SK-N-SH treated with all-trans-retinoic acid at 6 μM for 48 hours (cell line): ENCODE data around the gene SMTNL2.

ENCODE experiments used
- ARNTL ChIP-seq: fragments of 450-650 bp; formaldehyde crosslinking; IDR thresholded peaks from 2 replicates; pipeline ENCODE4 v1.5.0; 2020; ENCODE audit warnings: low read depth, mild to moderate bottlenecking, moderate library complexity, borderline replicate concordance
- CREB5 ChIP-seq: fragments of 250-450 bp; sonication (Bioruptor Pico); IDR thresholded peaks from 2 replicates; pipeline ENCODE4 v1.5.1; 2020; ENCODE audit warnings: low read depth, mild to moderate bottlenecking, moderate library complexity
- PATZ1 ChIP-seq: fragments of 250-450 bp; sonication (Bioruptor Pico); IDR thresholded peaks from 2 replicates; pipeline ENCODE4 v1.8.0; 2020; ENCODE audit warnings: mild to moderate bottlenecking, moderate library complexity, borderline replicate concordance
- RARB ChIP-seq: fragments of 250-450 bp; sonication (Bioruptor Pico); IDR thresholded peaks from 2 replicates; pipeline ENCODE4 v1.8.0; 2021; ENCODE audit warnings: mild to moderate bottlenecking, moderate library complexity
- ZC3H10 ChIP-seq: fragments of 250-450 bp; sonication (Bioruptor Pico); IDR thresholded peaks from 2 replicates; pipeline ENCODE4 v1.5.1; 2021; ENCODE audit warnings: mild to moderate bottlenecking, moderate library complexity
- ZFP30 ChIP-seq: fragments of 450-650 bp; formaldehyde crosslinking; IDR thresholded peaks from 2 replicates; pipeline ENCODE4 v1.5.0; 2022; ENCODE audit warnings: mild to moderate bottlenecking, moderate library complexity

- TF ChIP-seq ZC3H10 (CRISPR knock-in tag), result no peak
- no peak for TF ChIP-seq CREB5 (CRISPR knock-in tag)
- TF ChIP-seq ARNTL (CRISPR knock-in tag), result no peak
- TF ChIP-seq PATZ1 (CRISPR knock-in tag), result no peak
- no peak for TF ChIP-seq ZFP30 (CRISPR knock-in tag)
- TF ChIP-seq RARB (CRISPR knock-in tag), result no peak
Observed at GRCh38 chr17:4540687-4541327, 43.5 kb upstream of the SMTNL2 start.
